Breast epithelium (tissue), 3 donors: ENCODE measurements around the gene STAM2.

Experiments
- CTCF ChIP-seq, 3 donors: fragments of 450-650 bp; IDR thresholded peaks; one replicate each; pipeline ENCODE4 v1.5.1; 2016 to 2017; ENCODE audit warnings: antibody characterized with exemption in 3 of 3, mild to moderate bottlenecking in 3 of 3, moderate library complexity in 3 of 3
- POLR2A ChIP-seq: fragments of 450-650 bp; IDR thresholded peaks from one replicate; pipeline ENCODE4 v1.6.1; 2016; ENCODE audit warnings: antibody characterized with exemption, mild to moderate bottlenecking, moderate library complexity
- POLR2AphosphoS5 ChIP-seq, 3 donors: sonication (generic); formaldehyde crosslinking; IDR thresholded peaks; one replicate each; pipeline ENCODE4 v1.6.1; 2017; ENCODE audit warnings: antibody characterized with exemption in 3 of 3

- TF ChIP-seq CTCF (IDR thresholded peaks at IDR 0.05): no peak
- no peak for TF ChIP-seq POLR2A
- TF ChIP-seq POLR2AphosphoS5 (IDR thresholded peaks at IDR 0.05): no peak
Measured at GRCh38 chr2:152166633-152167032, 8.9 kb downstream of the STAM2 start.
